Tibial artery (tissue), 4 donors: ENCODE measurements around the gene CBX4.

Experiments
- DNase-seq, 2 donors: peaks; one replicate each; pipeline ENCODE4 v3.0.0-alpha.2; 2019
- H3K27ac ChIP-seq, 2 donors: fragments of 200-600 bp; sonication (generic) in 1 of 2; 1 replicate in 1 of 2; 2 replicates in 1 of 2; pipeline ENCODE4 v1.5.1; 2018 to 2019; ENCODE audit warnings: mild to moderate bottlenecking in 1 of 2
- H3K27me3 ChIP-seq, 2 donors: fragments of 200-600 bp; sonication (generic) in 1 of 2; one replicate each; pipeline versions ENCODE4 v1.5.1 to v1.6.0; 2016 to 2019
- H3K36me3 ChIP-seq, 3 donors: fragments of 200-600 bp; sonication (generic) in 2 of 3; one replicate each; pipeline ENCODE4 v1.5.1; 2016 to 2019; ENCODE audit warnings: mild to moderate bottlenecking in 2 of 3
- H3K4me1 ChIP-seq, 4 donors: fragments of 200-600 bp; sonication (generic) in 2 of 4; 1 replicate in 3 of 4; 2 replicates in 1 of 4; pipeline ENCODE4 v1.5.1; 2016 to 2019
- H3K4me3 ChIP-seq, 2 donors: fragments of 200-600 bp; sonication (generic) in 1 of 2; 1 replicate in 1 of 2; 2 replicates in 1 of 2; pipeline ENCODE4 v1.5.1; 2018 to 2019; ENCODE audit warnings: mild to moderate bottlenecking in 2 of 2
- H3K9me3 ChIP-seq, 3 donors: fragments of 200-600 bp; sonication (generic) in 1 of 3; one replicate each; pipeline ENCODE4 v1.5.1; 2016 to 2019
- CTCF ChIP-seq, 2 experiments: fragments of 200-600 bp in 1 of 2; fragments of 450-650 bp in 1 of 2; IDR thresholded peaks; one replicate each; pipeline ENCODE4 v1.5.1; 2017 to 2019; ENCODE audit warnings: antibody characterized with exemption in 2 of 2, mild to moderate bottlenecking in 1 of 2, moderate library complexity in 1 of 2
- intact Hi-C: fragments of 100-400 bp; cut with DNase I; formaldehyde crosslinking; loops from one replicate; pipeline ENCODE4 v1.15.0; 2023; ENCODE audit warnings: low total_unique reads

The CBX4 gene

GRCh38 chr17:79871131-79871530 lies 31.9 kb upstream of the CBX4 start:
- no peaks in the 10 kb centered on the region for H3K36me3 ChIP-seq
- DNase-seq = no peak
- intact Hi-C loops = no loop called here
- H3K9me3 ChIP-seq = no peaks in the 10 kb centered on the region
- no peak overlapping the region for H3K27ac ChIP-seq
- H3K4me1 ChIP-seq = no peaks in the 10 kb centered on the region
- TF ChIP-seq CTCF (IDR thresholded peaks at IDR 0.05) = no peak
- H3K27me3 ChIP-seq = peaks cover 0 to 51% of the 10 kb centered on the region in 2 donors
- H3K4me3 ChIP-seq = no peak overlapping the region

DNA sequence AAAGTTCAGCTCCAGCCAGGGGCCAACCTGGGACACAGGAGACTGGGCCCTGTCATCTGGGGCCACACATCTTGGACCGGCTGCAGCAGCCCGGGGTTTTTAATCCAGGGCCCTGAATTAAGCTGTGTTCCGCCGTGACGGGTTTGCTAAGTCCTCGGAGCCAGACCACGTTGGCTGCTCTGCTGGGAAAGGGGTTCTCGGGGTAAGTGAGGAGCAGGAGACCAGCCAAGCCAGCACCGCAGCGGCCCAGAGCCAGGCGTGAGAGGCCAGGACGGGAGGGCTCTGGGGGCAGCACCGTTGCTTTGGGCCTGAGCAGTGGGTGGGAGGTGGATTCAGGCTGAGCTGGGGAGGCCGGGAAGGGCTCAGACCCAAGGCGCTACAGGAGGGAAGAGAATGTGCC lies 31.3 kb upstream of the CBX4 start:
- no peak overlapping the region for H3K27ac ChIP-seq
- no peak overlapping the region for H3K4me3 ChIP-seq
- H3K9me3 ChIP-seq = no peaks in the 10 kb centered on the region
- intact Hi-C loops = no loop called here
- no peak for TF ChIP-seq CTCF (IDR thresholded peaks at IDR 0.05)
- DNase-seq = no peak
- peaks cover 0 to 54% of the 10 kb centered on the region in 2 donors for H3K27me3 ChIP-seq
- H3K4me1 ChIP-seq = no peaks in the 10 kb centered on the region
- no peaks in the 10 kb centered on the region for H3K36me3 ChIP-seq

DNA sequence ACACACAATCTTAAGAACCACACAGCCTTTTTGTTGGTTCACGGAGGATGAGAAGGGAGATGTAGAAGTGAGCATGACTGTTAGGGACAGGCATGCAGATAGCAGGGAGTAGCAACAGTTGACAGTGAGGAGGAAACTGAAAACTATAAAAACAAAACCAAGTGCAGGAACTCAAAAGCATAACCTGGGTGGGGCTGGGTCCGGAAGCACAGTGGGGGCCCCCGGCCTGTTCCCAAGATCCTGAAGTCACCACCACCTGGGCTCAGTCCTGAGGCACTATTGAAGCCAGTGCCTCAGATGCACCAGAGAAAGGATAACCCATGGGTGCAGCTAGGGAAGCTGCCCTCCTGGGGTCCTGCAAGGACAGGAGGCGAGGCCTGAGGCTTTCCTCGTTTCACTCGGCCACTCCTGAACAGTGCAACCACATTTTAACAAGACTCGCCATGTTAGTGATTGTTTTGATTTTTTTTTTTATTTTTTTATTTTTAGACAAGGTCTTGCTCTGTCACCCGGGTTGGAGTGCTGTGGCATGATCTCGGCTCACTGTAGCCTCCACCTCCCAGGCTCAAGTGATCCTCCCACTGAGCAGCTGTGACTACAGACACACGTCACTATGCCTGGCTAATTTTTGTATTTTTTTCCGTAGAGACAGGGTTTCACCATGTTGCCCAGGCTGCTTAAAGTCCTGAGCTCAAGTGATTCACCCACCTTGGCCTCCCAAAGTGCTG lies 27.7 kb upstream of the CBX4 start:
- intact Hi-C loops = no loop called here
- no peaks in the 10 kb centered on the region for H3K4me1 ChIP-seq
- H3K9me3 ChIP-seq = no peaks in the 10 kb centered on the region
- H3K27me3 ChIP-seq = peaks cover 0 to 79% of the 10 kb centered on the region in 2 donors
- no peak for DNase-seq
- no peaks in the 10 kb centered on the region for H3K36me3 ChIP-seq
- no peak overlapping the region for H3K4me3 ChIP-seq
- no peak overlapping the region for H3K27ac ChIP-seq
- TF ChIP-seq CTCF (IDR thresholded peaks at IDR 0.05) = no peak

DNA sequence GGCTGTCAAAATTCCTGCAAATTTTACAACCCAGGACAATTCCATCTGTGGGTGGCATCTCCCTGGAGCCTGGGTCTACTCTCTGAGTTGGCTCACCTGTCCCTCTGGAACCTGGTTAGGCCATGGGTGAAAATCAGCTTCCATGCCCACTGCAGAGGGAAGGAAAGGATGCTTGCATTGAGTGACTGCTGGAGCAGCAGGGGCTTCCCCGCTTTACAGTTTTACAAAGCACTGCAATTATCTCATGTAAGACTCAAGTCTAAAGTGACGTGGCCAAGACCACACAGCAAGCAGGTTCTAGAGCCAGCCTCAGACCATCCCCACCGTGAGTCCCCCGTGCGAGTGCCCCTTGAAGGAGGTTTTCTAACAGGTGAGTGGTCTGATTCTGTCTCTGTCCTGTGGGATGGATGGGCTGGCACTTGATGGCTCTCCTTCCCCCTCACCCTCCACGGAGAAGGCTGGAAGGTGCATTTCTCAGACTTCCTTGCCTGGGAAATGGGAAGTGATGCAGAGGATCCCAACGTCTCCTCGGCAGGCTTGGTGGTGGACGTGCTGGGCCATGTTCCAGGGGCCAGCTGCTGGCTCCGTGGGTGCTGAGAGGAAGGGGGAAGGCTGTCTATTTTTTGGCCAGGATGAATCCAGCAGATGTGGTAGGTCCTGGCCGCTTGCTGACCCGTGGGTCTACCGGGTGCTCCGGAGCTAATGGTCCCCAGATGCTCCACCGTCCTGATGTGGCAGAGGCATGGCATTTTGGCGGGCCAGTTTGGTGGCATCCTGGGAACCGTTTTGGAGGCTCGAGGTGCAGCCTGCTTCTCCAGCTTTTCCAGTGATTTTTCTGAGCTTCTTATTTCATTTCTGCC lies 26.3 kb upstream of the CBX4 start:
- TF ChIP-seq CTCF (IDR thresholded peaks at IDR 0.05) = no peak
- no peak overlapping the region for H3K27ac ChIP-seq
- intact Hi-C loops = no loop called here
- H3K4me1 ChIP-seq = no peaks in the 10 kb centered on the region
- H3K9me3 ChIP-seq = no peaks in the 10 kb centered on the region
- peaks cover 0 to 80% of the 10 kb centered on the region in 2 donors for H3K27me3 ChIP-seq
- no peaks in the 10 kb centered on the region for H3K36me3 ChIP-seq
- H3K4me3 ChIP-seq = no peak overlapping the region
- DNase-seq = no peak

DNA sequence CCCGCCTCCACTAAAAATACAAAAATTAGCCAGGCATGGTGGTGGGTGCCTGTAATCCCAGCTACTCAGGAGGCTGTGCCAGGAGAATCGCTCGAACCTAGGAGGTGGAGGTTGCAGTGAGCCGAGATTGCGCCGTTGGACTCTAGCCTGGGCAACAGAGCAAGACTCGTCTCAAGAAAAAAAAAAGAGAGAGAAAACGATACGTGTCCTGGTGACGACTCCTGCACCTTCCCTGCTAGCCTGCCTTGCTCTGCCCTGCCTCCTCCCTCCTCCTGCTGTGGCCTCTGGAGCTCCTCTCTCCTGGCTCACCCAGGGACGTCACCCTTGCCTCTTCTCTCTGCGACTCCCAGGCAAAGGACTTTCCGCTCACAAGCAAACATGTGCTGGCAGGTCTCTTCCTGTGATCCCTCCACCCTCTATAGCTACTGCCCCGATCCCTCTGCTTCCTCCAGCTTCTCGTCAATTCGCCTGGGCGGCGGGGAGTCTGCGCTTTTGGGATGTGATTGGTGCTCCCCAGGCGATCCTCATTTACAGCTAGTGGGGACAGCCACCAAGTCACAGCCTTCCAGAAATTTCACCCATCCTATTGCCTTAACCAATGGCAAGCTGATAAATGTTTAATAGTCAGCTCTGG lies 25.5 kb upstream of the CBX4 start:
- H3K36me3 ChIP-seq = no peaks in the 10 kb centered on the region
- H3K27ac ChIP-seq = no peak overlapping the region
- H3K4me1 ChIP-seq = no peaks in the 10 kb centered on the region
- H3K9me3 ChIP-seq = no peaks in the 10 kb centered on the region
- DNase-seq = no peak
- no peak overlapping the region for H3K4me3 ChIP-seq
- TF ChIP-seq CTCF (IDR thresholded peaks at IDR 0.05) = no peak
- H3K27me3 ChIP-seq = peaks cover 0 to 80% of the 10 kb centered on the region in 2 donors
- intact Hi-C loops = no loop called here
